H1 (cell line): Measurements from ENCODE around the gene RBP5. TPM values are rescaled to one million over a fixed set of nuclear protein-coding genes. Genes with fewer than 3 reads are reported as not detected.

Experiments
- ASH2L ChIP-seq: fragments of 200-600, 300-600 bp; sonication (generic); IDR thresholded peaks from one replicate; pipeline ENCODE4 v1.7.1; 2017; ENCODE audit warnings: low read length
- BCL11A ChIP-seq, 2 experiments: IDR thresholded peaks; one replicate each; pipeline ENCODE4 v1.6.1; 2011; ENCODE audit warnings: low read depth in 2 of 2, low read length in 2 of 2, mild to moderate bottlenecking in 2 of 2
- FOSL1 ChIP-seq: IDR thresholded peaks from 2 replicates; pipeline ENCODE4 v1.6.1; 2011; ENCODE audit warnings: mild to moderate bottlenecking, low read depth, low read length, moderate library complexity; ENCODE audit not compliant: insufficient read depth
- NANOG ChIP-seq: IDR thresholded peaks from 2 replicates; pipeline ENCODE4 v1.6.1; 2011; ENCODE audit warnings: low read length, low read depth, mild to moderate bottlenecking, inconsistent platforms; ENCODE audit not compliant: insufficient read depth, poor library complexity, severe bottlenecking
- POLR2A ChIP-seq, 2 experiments: IDR thresholded peaks; 1 replicate in 1 of 2; 2 replicates in 1 of 2; pipeline ENCODE4 v1.6.1; 2011; ENCODE audit warnings: low read depth in 2 of 2, low read length in 2 of 2, mild to moderate bottlenecking in 2 of 2; ENCODE audit errors: control extremely low read depth in 1 of 2
- RBBP5 ChIP-seq: IDR thresholded peaks from 2 replicates; pipeline ENCODE4 v1.7.1; 2012; ENCODE audit warnings: low read depth, mild to moderate bottlenecking, inconsistent platforms, low read length, moderate library complexity, borderline replicate concordance
- SP1 ChIP-seq: IDR thresholded peaks from 2 replicates; pipeline ENCODE4 v1.6.1; 2011; ENCODE audit warnings: low read depth, low read length
- TBP ChIP-seq: IDR thresholded peaks from 2 replicates; pipeline ENCODE4 v1.6.1; 2011; ENCODE audit warnings: low read depth, low read length, improper control_type of control experiment
- polyA plus RNA-seq, 7 experiments: library from polyadenylated mRNA; depleted of rRNA in 3 of 7; stranded (reverse) in 5 of 7; unstranded in 2 of 7; fragments of >200 nt in 5 of 7; fragments of 200-250 nt in 2 of 7; gene quantifications; 1 replicate in 5 of 7; 2 replicates in 1 of 7; 4 replicates in 1 of 7; pipeline versions ENCODE4 v1.2.1 to v1.2.3, GENCODE V29; 2011 to 2013; ENCODE audit warnings: missing spikeins in 2 of 7, mixed read lengths in 2 of 7
- total RNA-seq: library from RNA; stranded (reverse); fragmentation: NEBNext Ultra II Directional; extraction: Animal tissue kit (Norgen Biotek cat#: 25700); gene quantifications from 2 replicates; pipeline ENCODE4 v1.2.1, GENCODE V29; 2021
- TF ChIP-seq, protein P1 (sequence below): fragments of 300-600 bp; sonication (generic); IDR thresholded peaks from 2 replicates; pipeline ENCODE4 v1.7.1; 2012; ENCODE audit warnings: low read length, moderate library complexity, mild to moderate bottlenecking, inconsistent platforms; ENCODE audit not compliant: insufficient replicate concordance
- TF ChIP-seq, protein P2 (sequence below): IDR thresholded peaks from 2 replicates; pipeline ENCODE4 v1.6.1; 2012; ENCODE audit warnings: low read length, inconsistent platforms

Gene RBP5
- total and polyA plus RNA-seq, 2 of the 8 experiments (the other 6 are each of a cell fraction or from before 2014, with no cell fraction given): 1.2 to 1.9 TPM

DNA sequence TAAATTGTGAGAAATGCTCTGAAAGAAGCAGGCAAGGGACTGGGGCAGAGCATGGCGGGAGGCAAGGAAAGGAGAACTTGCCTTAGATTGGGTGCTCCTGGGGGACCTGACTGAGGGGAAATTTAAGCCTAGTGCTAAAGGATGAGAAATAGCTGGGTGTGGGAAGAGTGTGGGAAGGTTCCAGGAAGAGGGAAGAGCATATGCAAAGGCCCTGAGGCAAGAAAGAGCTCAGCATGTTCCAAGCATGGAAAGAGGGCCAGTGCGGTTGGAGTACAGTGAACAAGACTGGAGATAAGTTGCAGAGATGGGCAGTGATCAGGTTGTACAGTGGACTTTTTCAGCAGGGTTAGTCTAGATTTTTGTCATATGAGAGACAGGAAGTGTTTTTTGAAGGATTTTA lies 10.5 kb upstream of the RBP5 start (continued):
- TF ChIP-seq, protein P1, sequence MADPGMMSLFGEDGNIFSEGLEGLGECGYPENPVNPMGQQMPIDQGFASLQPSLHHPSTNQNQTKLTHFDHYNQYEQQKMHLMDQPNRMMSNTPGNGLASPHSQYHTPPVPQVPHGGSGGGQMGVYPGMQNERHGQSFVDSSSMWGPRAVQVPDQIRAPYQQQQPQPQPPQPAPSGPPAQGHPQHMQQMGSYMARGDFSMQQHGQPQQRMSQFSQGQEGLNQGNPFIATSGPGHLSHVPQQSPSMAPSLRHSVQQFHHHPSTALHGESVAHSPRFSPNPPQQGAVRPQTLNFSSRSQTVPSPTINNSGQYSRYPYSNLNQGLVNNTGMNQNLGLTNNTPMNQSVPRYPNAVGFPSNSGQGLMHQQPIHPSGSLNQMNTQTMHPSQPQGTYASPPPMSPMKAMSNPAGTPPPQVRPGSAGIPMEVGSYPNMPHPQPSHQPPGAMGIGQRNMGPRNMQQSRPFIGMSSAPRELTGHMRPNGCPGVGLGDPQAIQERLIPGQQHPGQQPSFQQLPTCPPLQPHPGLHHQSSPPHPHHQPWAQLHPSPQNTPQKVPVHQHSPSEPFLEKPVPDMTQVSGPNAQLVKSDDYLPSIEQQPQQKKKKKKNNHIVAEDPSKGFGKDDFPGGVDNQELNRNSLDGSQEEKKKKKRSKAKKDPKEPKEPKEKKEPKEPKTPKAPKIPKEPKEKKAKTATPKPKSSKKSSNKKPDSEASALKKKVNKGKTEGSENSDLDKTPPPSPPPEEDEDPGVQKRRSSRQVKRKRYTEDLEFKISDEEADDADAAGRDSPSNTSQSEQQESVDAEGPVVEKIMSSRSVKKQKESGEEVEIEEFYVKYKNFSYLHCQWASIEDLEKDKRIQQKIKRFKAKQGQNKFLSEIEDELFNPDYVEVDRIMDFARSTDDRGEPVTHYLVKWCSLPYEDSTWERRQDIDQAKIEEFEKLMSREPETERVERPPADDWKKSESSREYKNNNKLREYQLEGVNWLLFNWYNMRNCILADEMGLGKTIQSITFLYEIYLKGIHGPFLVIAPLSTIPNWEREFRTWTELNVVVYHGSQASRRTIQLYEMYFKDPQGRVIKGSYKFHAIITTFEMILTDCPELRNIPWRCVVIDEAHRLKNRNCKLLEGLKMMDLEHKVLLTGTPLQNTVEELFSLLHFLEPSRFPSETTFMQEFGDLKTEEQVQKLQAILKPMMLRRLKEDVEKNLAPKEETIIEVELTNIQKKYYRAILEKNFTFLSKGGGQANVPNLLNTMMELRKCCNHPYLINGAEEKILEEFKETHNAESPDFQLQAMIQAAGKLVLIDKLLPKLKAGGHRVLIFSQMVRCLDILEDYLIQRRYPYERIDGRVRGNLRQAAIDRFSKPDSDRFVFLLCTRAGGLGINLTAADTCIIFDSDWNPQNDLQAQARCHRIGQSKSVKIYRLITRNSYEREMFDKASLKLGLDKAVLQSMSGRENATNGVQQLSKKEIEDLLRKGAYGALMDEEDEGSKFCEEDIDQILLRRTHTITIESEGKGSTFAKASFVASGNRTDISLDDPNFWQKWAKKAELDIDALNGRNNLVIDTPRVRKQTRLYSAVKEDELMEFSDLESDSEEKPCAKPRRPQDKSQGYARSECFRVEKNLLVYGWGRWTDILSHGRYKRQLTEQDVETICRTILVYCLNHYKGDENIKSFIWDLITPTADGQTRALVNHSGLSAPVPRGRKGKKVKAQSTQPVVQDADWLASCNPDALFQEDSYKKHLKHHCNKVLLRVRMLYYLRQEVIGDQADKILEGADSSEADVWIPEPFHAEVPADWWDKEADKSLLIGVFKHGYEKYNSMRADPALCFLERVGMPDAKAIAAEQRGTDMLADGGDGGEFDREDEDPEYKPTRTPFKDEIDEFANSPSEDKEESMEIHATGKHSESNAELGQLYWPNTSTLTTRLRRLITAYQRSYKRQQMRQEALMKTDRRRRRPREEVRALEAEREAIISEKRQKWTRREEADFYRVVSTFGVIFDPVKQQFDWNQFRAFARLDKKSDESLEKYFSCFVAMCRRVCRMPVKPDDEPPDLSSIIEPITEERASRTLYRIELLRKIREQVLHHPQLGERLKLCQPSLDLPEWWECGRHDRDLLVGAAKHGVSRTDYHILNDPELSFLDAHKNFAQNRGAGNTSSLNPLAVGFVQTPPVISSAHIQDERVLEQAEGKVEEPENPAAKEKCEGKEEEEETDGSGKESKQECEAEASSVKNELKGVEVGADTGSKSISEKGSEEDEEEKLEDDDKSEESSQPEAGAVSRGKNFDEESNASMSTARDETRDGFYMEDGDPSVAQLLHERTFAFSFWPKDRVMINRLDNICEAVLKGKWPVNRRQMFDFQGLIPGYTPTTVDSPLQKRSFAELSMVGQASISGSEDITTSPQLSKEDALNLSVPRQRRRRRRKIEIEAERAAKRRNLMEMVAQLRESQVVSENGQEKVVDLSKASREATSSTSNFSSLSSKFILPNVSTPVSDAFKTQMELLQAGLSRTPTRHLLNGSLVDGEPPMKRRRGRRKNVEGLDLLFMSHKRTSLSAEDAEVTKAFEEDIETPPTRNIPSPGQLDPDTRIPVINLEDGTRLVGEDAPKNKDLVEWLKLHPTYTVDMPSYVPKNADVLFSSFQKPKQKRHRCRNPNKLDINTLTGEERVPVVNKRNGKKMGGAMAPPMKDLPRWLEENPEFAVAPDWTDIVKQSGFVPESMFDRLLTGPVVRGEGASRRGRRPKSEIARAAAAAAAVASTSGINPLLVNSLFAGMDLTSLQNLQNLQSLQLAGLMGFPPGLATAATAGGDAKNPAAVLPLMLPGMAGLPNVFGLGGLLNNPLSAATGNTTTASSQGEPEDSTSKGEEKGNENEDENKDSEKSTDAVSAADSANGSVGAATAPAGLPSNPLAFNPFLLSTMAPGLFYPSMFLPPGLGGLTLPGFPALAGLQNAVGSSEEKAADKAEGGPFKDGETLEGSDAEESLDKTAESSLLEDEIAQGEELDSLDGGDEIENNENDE: no peak
- TF ChIP-seq TBP: no peak
- TF ChIP-seq, protein P2, sequence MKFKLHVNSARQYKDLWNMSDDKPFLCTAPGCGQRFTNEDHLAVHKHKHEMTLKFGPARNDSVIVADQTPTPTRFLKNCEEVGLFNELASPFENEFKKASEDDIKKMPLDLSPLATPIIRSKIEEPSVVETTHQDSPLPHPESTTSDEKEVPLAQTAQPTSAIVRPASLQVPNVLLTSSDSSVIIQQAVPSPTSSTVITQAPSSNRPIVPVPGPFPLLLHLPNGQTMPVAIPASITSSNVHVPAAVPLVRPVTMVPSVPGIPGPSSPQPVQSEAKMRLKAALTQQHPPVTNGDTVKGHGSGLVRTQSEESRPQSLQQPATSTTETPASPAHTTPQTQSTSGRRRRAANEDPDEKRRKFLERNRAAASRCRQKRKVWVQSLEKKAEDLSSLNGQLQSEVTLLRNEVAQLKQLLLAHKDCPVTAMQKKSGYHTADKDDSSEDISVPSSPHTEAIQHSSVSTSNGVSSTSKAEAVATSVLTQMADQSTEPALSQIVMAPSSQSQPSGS: no peak
- no peak for TF ChIP-seq ASH2L
- TF ChIP-seq POLR2A (IDR thresholded peaks at IDR 0.05; ENCODE audit: control extremely low read depth in 1 of 2, low read depth in 2 of 2, low read length in 2 of 2): no peak
- no peak for TF ChIP-seq FOSL1
- no peak for TF ChIP-seq SP1
- no peak for TF ChIP-seq BCL11A (IDR thresholded peaks at IDR 0.05; ENCODE audit: low read depth in 2 of 2, low read length in 2 of 2)
- TF ChIP-seq RBBP5: no peak
- no peak for TF ChIP-seq NANOG
